OCI-LY7 (cell line): ENCODE data around the gene SLC25A25. TPM values are rescaled to one million over a fixed set of nuclear protein-coding genes. Genes with fewer than 3 reads are reported as not detected.

ENCODE experiments used
- BruUV-seq: library from RNA; stranded (reverse); fragments of 400-500 nt; replicated peaks from 2 replicates; lab custom pipeline; 2021; lab: Mats Ljungman, UMichigan
- CTCF ChIA-PET: fragments of 300-600 bp; sonication (Branson Sonifier 250); formaldehyde crosslinking; loops from one replicate; lab custom pipeline; 2022; ENCODE audit warnings: antibody characterized with exemption; ENCODE audit not compliant: unreplicated experiment; lab: Charles Lee
- POLR2A ChIA-PET: fragments of 300-600 bp; sonication (Branson Sonifier 250); formaldehyde crosslinking; loops from one replicate; lab custom pipeline; 2022; ENCODE audit warnings: antibody characterized with exemption; lab: Charles Lee
- DNase-seq: peaks from one replicate; pipeline ENCODE4 v3.0.0-alpha.2; 2015; ENCODE audit warnings: low spot score
- H2AFZ ChIP-seq: fragments of 200-600 bp; sonication (generic), shearing (Covaris generic); 2 replicates; pipeline ENCODE4 v1.6.1; 2014; ENCODE audit warnings: mild to moderate bottlenecking, antibody characterized with exemption, low read length, moderate library complexity
- H3K27ac ChIP-seq: fragments of 200-600 bp; sonication (generic); 2 replicates; pipeline ENCODE4 v1.5.1; 2014; ENCODE audit warnings: mixed run types, low read depth, mild to moderate bottlenecking, moderate library complexity, low read length, inconsistent platforms; ENCODE audit not compliant: poor library complexity, severe bottlenecking
- H3K36me3 ChIP-seq: fragments of 200-600 bp; sonication (generic); 2 replicates; pipeline ENCODE4 v1.6.1; 2014; ENCODE audit warnings: mild to moderate bottlenecking, antibody characterized with exemption, low read length, moderate library complexity, mixed read lengths; ENCODE audit not compliant: insufficient read depth
- H3K4me1 ChIP-seq: fragments of 200-600 bp; sonication (generic); 2 replicates; pipeline ENCODE4 v1.5.1; 2014; ENCODE audit warnings: mild to moderate bottlenecking, low read length; ENCODE audit not compliant: insufficient read depth, poor library complexity, severe bottlenecking
- H3K4me2 ChIP-seq: fragments of 200-600 bp; sonication (generic); 2 replicates; pipeline ENCODE4 v1.6.1; 2014; ENCODE audit warnings: mild to moderate bottlenecking, low read length
- H3K4me3 ChIP-seq: fragments of 200-600 bp; sonication (generic); 2 replicates; pipeline ENCODE4 v1.5.1; 2014; ENCODE audit warnings: mild to moderate bottlenecking, low read depth, low read length; ENCODE audit not compliant: poor library complexity, severe bottlenecking
- H3K79me2 ChIP-seq: fragments of 200-600 bp; sonication (generic); 2 replicates; pipeline ENCODE4 v1.6.1; 2016; ENCODE audit warnings: low read depth, mild to moderate bottlenecking, low read length, moderate library complexity, mixed read lengths; ENCODE audit not compliant: insufficient read depth
- H3K9me2 ChIP-seq: fragments of 200-600 bp; sonication (generic); 2 replicates; pipeline ENCODE4 v1.6.1; 2016; ENCODE audit warnings: mild to moderate bottlenecking, low read length, mixed read lengths; ENCODE audit not compliant: insufficient read depth
- H3K9me3 ChIP-seq: fragments of 200-600 bp; sonication (generic); 2 replicates; pipeline ENCODE4 v1.6.1; 2014; ENCODE audit warnings: mild to moderate bottlenecking, mixed run types, low read length, mixed read lengths
- H4K20me1 ChIP-seq: fragments of 200-600 bp; sonication (generic); 2 replicates; pipeline ENCODE4 v1.6.1; 2014; ENCODE audit warnings: mild to moderate bottlenecking, antibody characterized with exemption, low read length, moderate library complexity, mixed read lengths; ENCODE audit not compliant: insufficient read depth
- CTCF ChIP-seq: fragments of 200-600 bp; sonication (generic); conservative IDR thresholded peaks from 2 replicates; pipeline ENCODE4 v1.5.1; 2014; ENCODE audit warnings: mild to moderate bottlenecking, antibody characterized with exemption, low read length, moderate library complexity, mixed read lengths
- EZH2phosphoT487 ChIP-seq: fragments of 200-600 bp; sonication (generic); IDR thresholded peaks from 2 replicates; pipeline ENCODE4 v1.6.1; 2018; ENCODE audit warnings: low read depth, borderline replicate concordance, mild to moderate bottlenecking, mixed run types, antibody characterized with exemption, low read length, moderate library complexity, mixed read lengths
- intact Hi-C: fragments of 100-400 bp; cut with micrococcal nuclease; formaldehyde crosslinking; loops from one replicate; pipeline ENCODE4 v1.10.0; 2022; ENCODE audit not compliant: unreplicated experiment
- total RNA-seq, 2 experiments: library from RNA; depleted of rRNA in 1 of 2; stranded (reverse); fragments of >200 nt in 1 of 2; shearing (Covaris generic) in 1 of 2; gene quantifications; 2 replicates each; pipeline ENCODE4 v1.2.3, GENCODE V29; 2014 to 2022

Gene SLC25A25
- total RNA-seq, 2 experiments from 2014 or later = 17.6 to 21.4 TPM

DNA sequence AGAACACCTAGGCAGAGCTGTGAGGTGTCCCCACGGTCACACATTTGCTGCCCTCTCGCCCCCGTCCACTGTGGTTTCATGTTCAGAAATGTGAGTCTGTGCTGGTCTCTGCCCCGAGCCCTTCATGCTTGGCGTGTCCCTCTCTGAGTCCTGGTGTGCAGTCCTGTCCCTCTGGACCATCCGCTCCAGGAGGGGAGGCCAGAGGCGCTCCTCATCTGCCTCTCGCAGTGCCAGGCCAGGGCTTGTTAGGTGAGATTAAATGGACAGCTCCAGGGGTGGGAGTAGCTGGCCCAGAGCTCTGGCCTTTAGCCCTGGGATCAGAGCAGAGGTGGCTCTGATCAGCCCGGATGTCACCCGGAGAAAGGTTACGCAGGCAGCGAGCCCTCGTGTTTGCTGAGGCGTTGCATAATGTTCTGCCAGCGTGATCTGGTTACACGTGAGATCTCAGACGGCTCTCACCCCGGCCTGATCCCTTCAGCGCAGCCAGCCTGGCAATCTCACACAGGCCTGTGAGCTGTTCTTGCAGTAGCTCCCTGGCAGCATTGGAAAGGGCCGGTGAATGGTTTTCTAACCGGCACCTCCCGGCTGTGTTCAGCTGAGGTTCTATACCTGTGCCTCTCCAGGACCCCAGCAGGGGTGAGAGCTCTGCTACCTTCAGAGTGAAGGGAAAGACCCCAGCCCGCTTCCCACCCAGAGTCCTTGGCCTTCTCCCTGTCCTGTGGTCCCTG is 35.0 kb downstream of the SLC25A25 start:
- Histone ChIP-seq H3K36me3 (peaks cover 71% of the 10 kb centered on the region), H3K4me1 (peaks cover 6% of the 10 kb centered on the region)

DNA sequence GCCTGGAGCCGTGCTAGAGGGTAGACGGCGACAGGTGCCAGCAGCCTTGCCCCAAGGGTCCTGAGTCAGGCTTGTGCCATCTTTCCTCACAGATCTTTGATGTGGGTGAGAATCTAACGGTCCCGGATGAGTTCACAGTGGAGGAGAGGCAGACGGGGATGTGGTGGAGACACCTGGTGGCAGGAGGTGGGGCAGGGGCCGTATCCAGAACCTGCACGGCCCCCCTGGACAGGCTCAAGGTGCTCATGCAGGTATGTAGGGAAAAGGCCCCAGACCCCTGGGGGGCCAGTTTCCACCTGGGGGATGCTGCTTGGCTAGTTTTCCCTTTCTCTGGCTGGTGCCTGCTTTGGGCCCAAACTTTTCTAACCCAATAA is 35.5 kb downstream of the SLC25A25 start:
- Histone ChIP-seq H3K36me3 (peaks cover 76% of the 10 kb centered on the region), H3K4me1 (peaks cover 6% of the 10 kb centered on the region), H3K4me3 (no peak overlapping the region), H2AFZ (no peak overlapping the region), H3K27ac (peak overlapping the region; percentile 8), H4K20me1 (no peaks in the 10 kb centered on the region; the same call in 1 of the 2 replicates), H3K9me3 (no peaks in the 10 kb centered on the region), H3K79me2 (no peaks in the 10 kb centered on the region), H3K9me2 (no peaks in the 10 kb centered on the region), H3K4me2 (no peak overlapping the region)
- no TSS peak for BruUV-seq
- DNase-seq = peak; percentile 47
- TF ChIP-seq CTCF = peak; percentile 74
- no peak for TF ChIP-seq EZH2phosphoT487
- ChIA-PET CTCF (no interaction called here), POLR2A (no interaction called here)
- intact Hi-C loops = no loop called here

More for the DNA sequence above, 35.0 kb downstream of the SLC25A25 start:
- Histone ChIP-seq H3K4me3 (no peak overlapping the region), H3K4me2 (no peak overlapping the region), H2AFZ (no peak overlapping the region), H3K9me3 (no peaks in the 10 kb centered on the region), H3K27ac (peak overlapping the region; percentile 8), H4K20me1 (no peaks in the 10 kb centered on the region; the same call in 1 of the 2 replicates), H3K79me2 (no peaks in the 10 kb centered on the region; the same call in 1 of the 2 replicates), H3K9me2 (no peaks in the 10 kb centered on the region)
- ChIA-PET POLR2A (no interaction called here), CTCF (no interaction called here)
- no peak for TF ChIP-seq EZH2phosphoT487
- no peak for TF ChIP-seq CTCF
- intact Hi-C loops = no loop called here
- DNase-seq = no peak
- BruUV-seq = no TSS peak

DNA sequence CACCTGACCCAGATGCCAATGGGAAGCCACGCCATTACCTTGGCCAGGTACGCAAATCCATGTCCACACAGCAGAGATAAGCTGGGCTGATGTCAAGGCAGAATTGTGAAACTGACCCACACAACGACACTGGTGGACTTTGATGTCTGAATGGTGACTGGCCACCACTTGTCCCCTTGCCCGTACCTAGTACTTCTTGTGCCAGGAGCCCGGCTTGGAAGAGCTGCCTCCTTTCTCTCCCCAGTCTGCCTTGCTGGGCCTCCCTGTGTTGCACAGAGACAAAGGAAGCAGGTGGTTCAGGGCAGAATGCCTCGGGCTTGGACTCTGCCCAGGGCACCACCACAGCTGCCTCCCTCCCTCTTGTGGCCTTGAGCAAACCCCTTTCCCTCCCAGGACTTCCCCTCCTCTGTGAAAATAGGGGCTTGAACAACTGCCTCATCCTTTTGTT is 36.2 kb downstream of the SLC25A25 start:
- TF ChIP-seq CTCF (no peak), EZH2phosphoT487 (no peak)
- Histone ChIP-seq H3K9me3 (no peaks in the 10 kb centered on the region), H3K79me2 (no peaks in the 10 kb centered on the region), H3K27ac (no peak overlapping the region), H3K9me2 (no peaks in the 10 kb centered on the region), H3K4me3 (no peak overlapping the region), H3K4me2 (no peak overlapping the region), H3K4me1 (peaks cover 6% of the 10 kb centered on the region), H3K36me3 (peaks cover 82% of the 10 kb centered on the region), H2AFZ (no peak overlapping the region), H4K20me1 (no peaks in the 10 kb centered on the region; the same call in 1 of the 2 replicates)
- no TSS peak for BruUV-seq
- intact Hi-C loops = no loop called here
- CTCF ChIA-PET = no interaction called here
- POLR2A ChIA-PET = no interaction called here
- no peak for DNase-seq
